Lower leg skin (tissue), 3 donors: ENCODE data around the gene LRRC46.

Experiments
- POLR2A ChIP-seq, 2 donors: fragments of 450-650 bp; IDR thresholded peaks; one replicate each; pipeline ENCODE4 v1.6.1; 2016 to 2017; ENCODE audit warnings: antibody characterized with exemption in 2 of 2, mild to moderate bottlenecking in 1 of 2, moderate library complexity in 1 of 2
- TF ChIP-seq, protein P1 (sequence below), 3 donors: fragments of 450-650 bp; IDR thresholded peaks; one replicate each; pipeline ENCODE4 v1.5.1; 2016; ENCODE audit warnings: antibody characterized with exemption in 3 of 3, mild to moderate bottlenecking in 3 of 3, moderate library complexity in 2 of 3

DNA sequence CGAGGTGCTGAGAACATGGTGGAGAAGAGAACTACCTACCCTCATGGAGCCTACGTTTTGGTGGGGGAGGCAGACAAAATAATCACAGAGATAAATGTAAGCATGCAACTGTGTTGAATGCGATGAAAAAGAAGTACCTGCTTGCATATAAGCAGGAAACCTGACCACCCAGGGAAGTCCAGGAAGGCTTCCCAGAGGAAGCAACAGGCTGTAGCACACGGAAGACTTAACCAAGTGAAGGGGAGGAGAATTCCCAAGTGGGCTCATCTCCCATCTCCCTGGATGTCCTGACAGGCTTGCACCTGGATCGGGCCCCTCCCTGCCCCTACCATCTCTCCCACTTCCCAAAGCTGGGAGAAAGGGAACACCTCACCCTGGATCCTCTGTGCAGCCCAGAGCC is 7.6 kb downstream of the LRRC46 start:
- TF ChIP-seq, protein P1, sequence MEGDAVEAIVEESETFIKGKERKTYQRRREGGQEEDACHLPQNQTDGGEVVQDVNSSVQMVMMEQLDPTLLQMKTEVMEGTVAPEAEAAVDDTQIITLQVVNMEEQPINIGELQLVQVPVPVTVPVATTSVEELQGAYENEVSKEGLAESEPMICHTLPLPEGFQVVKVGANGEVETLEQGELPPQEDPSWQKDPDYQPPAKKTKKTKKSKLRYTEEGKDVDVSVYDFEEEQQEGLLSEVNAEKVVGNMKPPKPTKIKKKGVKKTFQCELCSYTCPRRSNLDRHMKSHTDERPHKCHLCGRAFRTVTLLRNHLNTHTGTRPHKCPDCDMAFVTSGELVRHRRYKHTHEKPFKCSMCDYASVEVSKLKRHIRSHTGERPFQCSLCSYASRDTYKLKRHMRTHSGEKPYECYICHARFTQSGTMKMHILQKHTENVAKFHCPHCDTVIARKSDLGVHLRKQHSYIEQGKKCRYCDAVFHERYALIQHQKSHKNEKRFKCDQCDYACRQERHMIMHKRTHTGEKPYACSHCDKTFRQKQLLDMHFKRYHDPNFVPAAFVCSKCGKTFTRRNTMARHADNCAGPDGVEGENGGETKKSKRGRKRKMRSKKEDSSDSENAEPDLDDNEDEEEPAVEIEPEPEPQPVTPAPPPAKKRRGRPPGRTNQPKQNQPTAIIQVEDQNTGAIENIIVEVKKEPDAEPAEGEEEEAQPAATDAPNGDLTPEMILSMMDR (IDR thresholded peaks at IDR 0.05) = no peak
- no peak for TF ChIP-seq POLR2A (IDR thresholded peaks at IDR 0.05)
